HepG2 (cell line): Measurements from ENCODE around the gene ZMYM1. TPM values are rescaled to one million over a fixed set of nuclear protein-coding genes. Genes with fewer than 3 reads are reported as not detected.

Experiments used
- ARID4A ChIP-seq: sonication (generic); formaldehyde crosslinking; IDR thresholded peaks from 2 replicates; pipeline ENCODE4 v1.5.0; 2020; ENCODE audit warnings: mild to moderate bottlenecking, missing genetic modification reagents, borderline replicate concordance
- ARNT2 ChIP-seq: sonication (generic); formaldehyde crosslinking; IDR thresholded peaks from 2 replicates; pipeline ENCODE4 v1.8.0; 2022; ENCODE audit warnings: mild to moderate bottlenecking, low read depth, missing genetic modification reagents, moderate library complexity
- ATAD3A ChIP-seq: sonication (generic); formaldehyde crosslinking; IDR thresholded peaks from 2 replicates; pipeline ENCODE4 v1.4.0; 2020; ENCODE audit warnings: missing genetic modification reagents
- ATF7 ChIP-seq, 2 experiments: fragments of 450-650 bp in 1 of 2; sonication (generic) in 1 of 2; formaldehyde crosslinking in 1 of 2; IDR thresholded peaks; 2 replicates each; pipeline versions ENCODE4 v1.4.0 to v1.6.1; 2016 to 2020; ENCODE audit warnings: antibody characterized with exemption in 1 of 2, mild to moderate bottlenecking in 1 of 2, missing genetic modification reagents in 1 of 2
- GTF2F1 ChIP-seq: fragments of 150-350 bp; IDR thresholded peaks from 2 replicates; pipeline ENCODE4 v1.6.1; 2014; ENCODE audit warnings: low read length
- HDAC1 ChIP-seq: sonication (generic); formaldehyde crosslinking; IDR thresholded peaks from 2 replicates; pipeline ENCODE4 v1.5.1; 2020; ENCODE audit warnings: mild to moderate bottlenecking, missing genetic modification reagents
- LCORL ChIP-seq, 2 experiments: fragments of 450-650 bp in 1 of 2; sonication (generic) in 1 of 2; formaldehyde crosslinking in 1 of 2; IDR thresholded peaks; 2 replicates each; pipeline versions ENCODE4 v1.5.0 to v1.6.1; 2017 to 2020; ENCODE audit warnings: antibody characterized with exemption in 1 of 2, missing genetic modification reagents in 1 of 2
- NFE2 ChIP-seq: sonication (generic); formaldehyde crosslinking; IDR thresholded peaks from 2 replicates; pipeline ENCODE4 v1.4.0; 2020; ENCODE audit warnings: missing genetic modification reagents
- POLR2G ChIP-seq: fragments of 200-400 bp; formaldehyde crosslinking; IDR thresholded peaks from 2 replicates; pipeline ENCODE4 v1.6.1; 2018; ENCODE audit warnings: mild to moderate bottlenecking, low read depth, low read length, moderate library complexity
- PPARG ChIP-seq: conservative IDR thresholded peaks from 2 replicates; pipeline ENCODE4 v1.6.1; 2016; ENCODE audit warnings: missing biosample characterization, missing genetic modification reagents
- TCF7 ChIP-seq: sonication (generic); IDR thresholded peaks from 2 replicates; pipeline ENCODE4 v1.6.1; 2016; ENCODE audit warnings: antibody characterized with exemption, low read depth
- ZBTB37 ChIP-seq: sonication (generic); formaldehyde crosslinking; IDR thresholded peaks from 2 replicates; pipeline ENCODE4 v1.4.0; 2020; ENCODE audit warnings: mild to moderate bottlenecking, missing genetic modification reagents
- ZFP1 ChIP-seq: IDR thresholded peaks from 2 replicates; pipeline ENCODE4 v1.6.1; 2016
- ZFP41 ChIP-seq: sonication (generic); formaldehyde crosslinking; IDR thresholded peaks from 2 replicates; pipeline ENCODE4 v1.4.0; 2020; ENCODE audit warnings: mild to moderate bottlenecking, missing genetic modification reagents, borderline replicate concordance
- ZKSCAN8 ChIP-seq: IDR thresholded peaks from 2 replicates; pipeline ENCODE4 v1.6.1; 2016; ENCODE audit warnings: borderline replicate concordance, missing genetic modification reagents, missing compliant biosample characterization
- ZMAT3 ChIP-seq: sonication (generic); formaldehyde crosslinking; conservative IDR thresholded peaks from 2 replicates; pipeline ENCODE4 v1.7.0; 2021; ENCODE audit warnings: missing genetic modification reagents
- ZNF121 ChIP-seq: sonication (generic); formaldehyde crosslinking; IDR thresholded peaks from 2 replicates; pipeline ENCODE4 v1.5.0; 2020; ENCODE audit warnings: mild to moderate bottlenecking, missing genetic modification reagents
- ZNF430 ChIP-seq: sonication (generic); formaldehyde crosslinking; IDR thresholded peaks from 2 replicates; pipeline ENCODE4 v1.9.0; 2021; ENCODE audit warnings: mild to moderate bottlenecking, missing genetic modification reagents
- ZNF451 ChIP-seq: sonication (generic); formaldehyde crosslinking; IDR thresholded peaks from 2 replicates; pipeline ENCODE4 v1.5.0; 2020; ENCODE audit warnings: mild to moderate bottlenecking, missing genetic modification reagents
- ZNF512 ChIP-seq: sonication (generic); formaldehyde crosslinking; IDR thresholded peaks from 2 replicates; pipeline ENCODE4 v1.4.0; 2020; ENCODE audit warnings: mild to moderate bottlenecking, missing genetic modification reagents
- ZNF749 ChIP-seq: sonication (generic); formaldehyde crosslinking; IDR thresholded peaks from 2 replicates; pipeline ENCODE4 v1.8.0; 2022; ENCODE audit warnings: mild to moderate bottlenecking, missing genetic modification reagents, moderate library complexity, borderline replicate concordance
- ZNF883 ChIP-seq: sonication (generic); formaldehyde crosslinking; IDR thresholded peaks from 2 replicates; pipeline ENCODE4 v1.5.1; 2020; ENCODE audit warnings: mild to moderate bottlenecking, missing genetic modification reagents; ENCODE audit errors: not compliant biosample characterization
- ZSCAN30 ChIP-seq: sonication (generic); formaldehyde crosslinking; IDR thresholded peaks from 2 replicates; pipeline ENCODE4 v1.5.0; 2020; ENCODE audit warnings: mild to moderate bottlenecking, missing genetic modification reagents
- polyA plus RNA-seq, 8 experiments: library from polyadenylated mRNA; depleted of rRNA in 3 of 8; stranded (reverse) in 7 of 8; unstranded in 1 of 8; fragments of >200 nt; fragmentation: Illumina TruSeq in 4 of 8; extraction: Trizol in 4 of 8; gene quantifications; 2 replicates each; pipeline versions ENCODE4 v1.2.1 to v1.2.3, GENCODE V29; 2011 to 2016; ENCODE audit warnings: low read depth in 4 of 8, missing spikeins in 1 of 8, mixed read lengths in 1 of 8; ENCODE audit not compliant: insufficient read depth in 1 of 8
- total RNA-seq, 5 experiments: library from RNA; depleted of rRNA; stranded (reverse); fragments of >200 nt; fragmentation: Illumina TruSeq; extraction: Trizol; gene quantifications; 2 replicates each; pipeline ENCODE4 v1.2.3, GENCODE V29; 2016; ENCODE audit warnings: low read depth in 1 of 5

ZMYM1 gene
- total and polyA plus RNA-seq, 2 of the 13 experiments (the other 11 are each of a cell fraction or from before 2014, with no cell fraction given): 10.0 to 16.2 TPM

- 0 out of 2 replicates have a peak, but pooled peaks have one; percentile 40 for TF ChIP-seq ZMAT3
- TF ChIP-seq ZFP1 (CRISPR knock-in tag): no peak
- TF ChIP-seq ATAD3A (CRISPR knock-in tag): no peak
- no peak for TF ChIP-seq ZNF430
- peak; percentile 36 for TF ChIP-seq ARNT2
- peak; percentile 57; the same call in 1 of the 2 replicates for TF ChIP-seq ZSCAN30 (CRISPR knock-in tag)
- no peak for TF ChIP-seq ZKSCAN8 (CRISPR knock-in tag)
- TF ChIP-seq HDAC1: peak; percentile 67
- TF ChIP-seq ZBTB37 (CRISPR knock-in tag): no peak
- TF ChIP-seq ZFP41 (CRISPR knock-in tag): no peak
- no peak for TF ChIP-seq ATF7 (IDR thresholded peaks at IDR 0.05)
- TF ChIP-seq ATF7 (CRISPR knock-in tag; IDR thresholded peaks at IDR 0.05): no peak
- no peak for TF ChIP-seq TCF7
- peak; percentile 92 for TF ChIP-seq POLR2G
- peak; percentile 91 for TF ChIP-seq ZNF121 (CRISPR knock-in tag)
- TF ChIP-seq ZNF749 (CRISPR knock-in tag): no peak
- no peak for TF ChIP-seq ZNF512 (CRISPR knock-in tag)
- peak; percentile 85 for TF ChIP-seq ARID4A (CRISPR knock-in tag)
- TF ChIP-seq GTF2F1: no peak
- TF ChIP-seq ZNF883 (CRISPR knock-in tag): no peak
- TF ChIP-seq LCORL (IDR thresholded peaks at IDR 0.05): no peak
- TF ChIP-seq LCORL (CRISPR knock-in tag; IDR thresholded peaks at IDR 0.05): no peak
- TF ChIP-seq NFE2 (CRISPR knock-in tag): no peak
- no peak for TF ChIP-seq ZNF451 (CRISPR knock-in tag)
- 0 out of 2 replicates have a peak, but pooled peaks have one; percentile 8 for TF ChIP-seq PPARG (CRISPR knock-in tag)
Measured at GRCh38 chr1:35079003-35079930, at the start of gene ZMYM1 (continued).
